Fibroblast of gingiva (primary cell): ENCODE results near the gene SLC12A5.
"Not testable (repeated sequence)": the region's sequence is repeated elsewhere in the genome, so short reads cannot be mapped to it uniquely, and the experiment has no call there.

Experiments used
- DNase-seq: peaks from one replicate; pipeline ENCODE4 v3.0.0-alpha.2; 2011; ENCODE audit warnings: low read depth

Gene SLC12A5

GRCh38 chr20:46083101-46083500 is 54.1 kb downstream of the SLC12A5 start:
- no peak for DNase-seq

- DNase-seq: no peak
Observed at GRCh38 chr20:46083531-46084061, 54.6 kb downstream of the SLC12A5 start.

GRCh38 chr20:46084805-46085178 is 55.8 kb downstream of the SLC12A5 start:
- DNase-seq: no peak

GRCh38 chr20:46085179-46085851 is 56.3 kb downstream of the SLC12A5 start:
- peak; percentile 21 for DNase-seq

GRCh38 chr20:46087161-46087560 is 58.1 kb downstream of the SLC12A5 start:
- DNase-seq: peak; percentile 14

GRCh38 chr20:46088409-46089166 is 59.6 kb downstream of the SLC12A5 start:
- peak; percentile 24 for DNase-seq

- no peak for DNase-seq
Observed at GRCh38 chr20:46089167-46089416, 60.1 kb downstream of the SLC12A5 start.

GRCh38 chr20:46089417-46090388 is 60.7 kb downstream of the SLC12A5 start, which contains the start of gene NCOA5:
NCOA5 (minus strand) TSS chr20:46089962; CDS start chr20:46079424, 10,538 bp downstream.
- DNase-seq: peak; percentile 98

- DNase-seq: not testable (repeated sequence)
Observed at GRCh38 chr20:46091622-46092535, 62.9 kb downstream of the SLC12A5 start.

GRCh38 chr20:46093531-46093930 is 64.5 kb downstream of the SLC12A5 start:
- no peak for DNase-seq

- DNase-seq: no peak
Observed at GRCh38 chr20:46099491-46100287, 70.7 kb downstream of the SLC12A5 start.

GRCh38 chr20:46100444-46100843 is 71.4 kb downstream of the SLC12A5 start:
- not testable (repeated sequence) for DNase-seq

GRCh38 chr20:46100988-46101387 is 72.0 kb downstream of the SLC12A5 start:
- DNase-seq: no peak

GRCh38 chr20:46101957-46102356 is 72.9 kb downstream of the SLC12A5 start:
- no peak for DNase-seq

- no peak for DNase-seq
Observed at GRCh38 chr20:46102940-46103339, 73.9 kb downstream of the SLC12A5 start.

- DNase-seq: no peak
Observed at GRCh38 chr20:46104262-46104661, 75.2 kb downstream of the SLC12A5 start.

- no peak for DNase-seq
Observed at GRCh38 chr20:46107061-46107460, 78.0 kb downstream of the SLC12A5 start.

GRCh38 chr20:46108435-46108841 is 79.4 kb downstream of the SLC12A5 start:
- DNase-seq: no peak

- no peak for DNase-seq
Observed at GRCh38 chr20:46108976-46109375, 80.0 kb downstream of the SLC12A5 start.
